BJ (cell line): ENCODE measurements around the gene LRFN2. TPM values are rescaled to one million over a fixed set of nuclear protein-coding genes. Genes with fewer than 3 reads are reported as not detected.

ENCODE experiments used
- CTCF ChIA-PET: fragments of 350-600 bp; formaldehyde crosslinking; extraction: SDS; loops from one replicate; lab custom pipeline; 2021; ENCODE audit warnings: antibody characterized with exemption, inconsistent platforms; lab: Yijun Ruan, JAX
- POLR2A ChIA-PET: fragments of 300-600 bp; sonication (Branson Sonifier 250); formaldehyde crosslinking; extraction: SDS; loops from one replicate; lab custom pipeline; 2021; ENCODE audit warnings: antibody characterized with exemption; lab: Charles Lee
- DNase-seq: peaks from one replicate; pipeline ENCODE4 v3.0.0-alpha.2; 2011; ENCODE audit warnings: low read depth
- H3K27me3 ChIP-seq: 2 replicates; pipeline ENCODE4 v1.6.0; 2011; ENCODE audit warnings: low read length; ENCODE audit not compliant: control insufficient read depth, insufficient read depth
- H3K36me3 ChIP-seq: 2 replicates; pipeline ENCODE4 v1.5.1; 2011; ENCODE audit warnings: low read length; ENCODE audit not compliant: control insufficient read depth, insufficient read depth
- H3K4me3 ChIP-seq: 2 replicates; pipeline ENCODE4 v1.5.1; 2011; ENCODE audit warnings: low read depth, mild to moderate bottlenecking, control low read depth, low read length
- polyA plus RNA-seq: library from polyadenylated mRNA; depleted of rRNA; stranded (reverse); fragments of >200 nt; gene quantifications from 2 replicates; pipeline ENCODE4 v1.2.3, GENCODE V29; 2011
- TF ChIP-seq, protein P1 (sequence below): IDR thresholded peaks from 2 replicates; pipeline ENCODE4 v1.5.1; 2011; ENCODE audit warnings: low read depth, mild to moderate bottlenecking, control low read depth, inconsistent platforms, low read length, moderate library complexity; ENCODE audit not compliant: insufficient read depth

Gene LRFN2
- polyA plus RNA-seq, 1 experiment: not detected

DNA sequence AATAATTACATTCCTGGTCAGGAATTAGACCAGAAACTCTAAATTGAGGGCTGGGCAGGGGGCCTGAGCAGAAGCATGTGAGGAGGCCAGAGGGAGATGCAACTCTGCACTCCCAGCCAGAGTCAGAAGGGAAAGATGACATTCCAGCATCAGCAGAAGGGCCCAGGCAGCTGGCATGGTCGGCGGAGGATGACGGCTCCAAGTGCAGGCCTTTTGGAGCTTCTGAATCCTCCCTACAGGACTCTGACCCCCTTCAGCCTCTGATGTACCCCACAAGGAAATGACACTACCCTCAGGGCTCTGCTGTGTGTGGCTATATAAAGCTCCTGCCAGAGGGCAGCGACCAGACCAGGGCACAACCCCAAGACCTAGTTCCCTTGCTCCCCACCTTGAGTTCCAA, 1.9 kb downstream of the LRFN2 start:
- Histone ChIP-seq H3K36me3 (no peaks in the 10 kb centered on the region), H3K27me3 (peaks cover 27% of the 10 kb centered on the region), H3K4me3 (no peak overlapping the region)
- ChIA-PET POLR2A (no interaction called here), CTCF (no interaction called here)
- no peak for DNase-seq
- TF ChIP-seq, protein P1, sequence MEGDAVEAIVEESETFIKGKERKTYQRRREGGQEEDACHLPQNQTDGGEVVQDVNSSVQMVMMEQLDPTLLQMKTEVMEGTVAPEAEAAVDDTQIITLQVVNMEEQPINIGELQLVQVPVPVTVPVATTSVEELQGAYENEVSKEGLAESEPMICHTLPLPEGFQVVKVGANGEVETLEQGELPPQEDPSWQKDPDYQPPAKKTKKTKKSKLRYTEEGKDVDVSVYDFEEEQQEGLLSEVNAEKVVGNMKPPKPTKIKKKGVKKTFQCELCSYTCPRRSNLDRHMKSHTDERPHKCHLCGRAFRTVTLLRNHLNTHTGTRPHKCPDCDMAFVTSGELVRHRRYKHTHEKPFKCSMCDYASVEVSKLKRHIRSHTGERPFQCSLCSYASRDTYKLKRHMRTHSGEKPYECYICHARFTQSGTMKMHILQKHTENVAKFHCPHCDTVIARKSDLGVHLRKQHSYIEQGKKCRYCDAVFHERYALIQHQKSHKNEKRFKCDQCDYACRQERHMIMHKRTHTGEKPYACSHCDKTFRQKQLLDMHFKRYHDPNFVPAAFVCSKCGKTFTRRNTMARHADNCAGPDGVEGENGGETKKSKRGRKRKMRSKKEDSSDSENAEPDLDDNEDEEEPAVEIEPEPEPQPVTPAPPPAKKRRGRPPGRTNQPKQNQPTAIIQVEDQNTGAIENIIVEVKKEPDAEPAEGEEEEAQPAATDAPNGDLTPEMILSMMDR: no peak

DNA sequence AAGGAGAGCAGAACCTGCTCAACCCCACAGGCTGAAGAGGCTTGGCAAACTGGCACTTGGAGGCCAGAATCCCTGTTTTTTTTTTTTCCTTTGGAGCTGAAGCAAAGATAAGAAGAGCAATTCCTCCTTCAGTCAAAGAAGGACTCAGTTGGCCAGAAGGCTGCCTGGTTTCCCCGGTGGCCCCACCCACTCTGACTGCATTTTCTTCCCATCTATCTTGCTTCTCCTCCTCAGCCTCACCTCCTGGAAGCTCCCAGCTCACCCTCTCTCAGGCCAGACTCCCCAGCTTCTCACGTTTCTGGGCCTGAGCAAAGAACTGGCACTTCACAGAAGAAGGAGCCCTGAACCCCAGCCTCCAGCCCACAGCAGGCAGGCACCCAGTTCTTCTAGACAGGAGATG, 2.4 kb downstream of the LRFN2 start:
- H3K27me3 ChIP-seq: peaks cover 27% of the 10 kb centered on the region

DNA sequence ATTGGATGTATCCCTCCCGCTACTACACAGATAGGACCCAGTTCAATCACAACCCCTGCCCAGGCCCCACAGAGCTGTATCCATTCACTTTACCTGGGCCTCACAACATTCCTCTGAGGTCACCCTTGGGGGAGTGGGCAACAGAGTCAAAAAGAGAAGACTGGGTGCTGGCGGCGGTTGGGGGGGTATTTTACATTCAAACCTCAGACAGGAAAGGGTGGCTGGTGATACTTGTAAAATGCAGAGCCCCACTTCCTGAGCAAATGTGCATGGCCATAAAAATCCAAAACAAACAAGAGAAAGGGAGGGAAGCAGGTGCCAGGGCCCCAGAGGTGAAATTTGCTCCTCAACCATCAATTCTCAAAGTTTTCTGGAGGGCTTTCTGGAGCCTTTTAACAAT, 3.5 kb downstream of the LRFN2 start:
- H3K27me3 ChIP-seq: peaks cover 21% of the 10 kb centered on the region
- H3K36me3 ChIP-seq: no peaks in the 10 kb centered on the region
- ChIA-PET CTCF (interaction anchor here (1.0 kb wide), 1 partner anchor 11 kb away, joined by 3 read pairs; no protein-coding TSS in a partner anchor), POLR2A (no interaction called here)
- TF ChIP-seq, protein P1: no peak
- no peak overlapping the region for H3K4me3 ChIP-seq
- no peak for DNase-seq

More for the DNA sequence above, 2.4 kb downstream of the LRFN2 start:
- TF ChIP-seq, protein P1: no peak
- ChIA-PET CTCF (no interaction called here), POLR2A (no interaction called here)
- Histone ChIP-seq H3K36me3 (no peaks in the 10 kb centered on the region), H3K4me3 (no peak overlapping the region)
- DNase-seq: no peak

DNA sequence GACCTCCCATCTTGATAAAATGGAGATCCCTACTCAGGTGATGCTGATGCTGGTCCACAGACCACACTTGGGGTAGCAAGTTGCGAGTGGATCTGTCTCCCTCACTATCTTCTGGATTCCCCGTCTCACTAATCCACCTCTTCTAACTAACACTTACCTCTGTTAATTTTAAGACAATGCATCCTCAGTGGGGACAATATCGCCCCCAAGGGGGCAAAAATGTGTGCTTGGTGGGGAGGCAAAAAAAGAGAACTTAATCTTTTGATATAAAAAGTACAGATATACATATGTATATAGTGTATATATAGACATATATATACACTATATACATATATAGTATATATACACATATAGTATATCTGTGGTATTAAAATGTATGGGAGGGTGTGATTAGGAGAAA, 4.3 kb downstream of the LRFN2 start:
- TF ChIP-seq, protein P1: no peak
- no peak overlapping the region for H3K4me3 ChIP-seq
- no peak for DNase-seq
- ChIA-PET POLR2A (no interaction called here), CTCF (interaction anchor here (0.6 to 1.0 kb wide), 2 partner anchors 10 to 508 kb away, joined by 3 read pairs; no protein-coding TSS in a partner anchor)
- peaks cover 18% of the 10 kb centered on the region for H3K27me3 ChIP-seq
- no peaks in the 10 kb centered on the region for H3K36me3 ChIP-seq

DNA sequence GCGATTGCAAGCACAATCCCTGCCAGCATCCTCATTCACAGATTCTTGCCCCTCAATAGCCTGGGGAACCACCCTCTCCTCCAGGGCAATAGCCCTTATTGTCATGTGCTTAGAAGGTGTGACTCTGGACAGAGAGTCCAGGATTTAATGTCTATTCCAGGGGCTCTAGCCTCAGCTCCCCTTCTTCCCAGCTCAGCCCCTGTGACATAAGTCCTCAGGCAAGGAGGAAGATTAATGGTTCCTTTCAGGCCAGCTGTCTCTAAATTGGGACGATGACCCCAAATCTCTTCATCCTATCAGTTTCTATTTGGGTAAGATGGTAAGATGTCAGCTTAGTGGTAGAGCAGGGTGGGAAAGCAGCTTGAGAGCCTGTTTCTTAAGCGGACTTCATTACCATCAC, 8.1 kb downstream of the LRFN2 start:
- H3K4me3 ChIP-seq: no peak overlapping the region
- no peaks in the 10 kb centered on the region for H3K36me3 ChIP-seq
- CTCF ChIA-PET: interaction anchor here (1.3 kb wide), 1 partner anchor 8 kb away, joined by 4 read pairs; the partner anchor contains the start of gene LRFN2
- DNase-seq: no peak
- TF ChIP-seq, protein P1: no peak
- POLR2A ChIA-PET: no interaction called here
- H3K27me3 ChIP-seq: 0 out of 2 replicates have a peak, but pooled peaks cover 1% of the 10 kb centered on the region
